Embryonic facial prominence (tissue), 1 donor: ENCODE results near the gene C11orf97.
"Not testable (repeated sequence)": the region's sequence is repeated elsewhere in the genome, so short reads cannot be mapped to it uniquely, and the experiment has no call there.

Source experiments
- DNase-seq: peaks from one replicate; pipeline ENCODE4 v3.0.0-alpha.2; 2016; ENCODE audit errors: extremely low spot score

C11orf97 gene

GRCh38 chr11:94557992-94558391, 45.7 kb downstream of the C11orf97 start:
- no peak for DNase-seq

GRCh38 chr11:94558468-94558867, 46.2 kb downstream of the C11orf97 start:
- no peak for DNase-seq

- DNase-seq = no peak
Observed at GRCh38 chr11:94558932-94559331, 46.7 kb downstream of the C11orf97 start.

- no peak for DNase-seq
Observed at GRCh38 chr11:94559361-94559760, 47.1 kb downstream of the C11orf97 start.

GRCh38 chr11:94560834-94561233, 48.6 kb downstream of the C11orf97 start:
- DNase-seq = no peak

GRCh38 chr11:94563176-94563847, 51.1 kb downstream of the C11orf97 start:
- no peak for DNase-seq

- DNase-seq = no peak
Observed at GRCh38 chr11:94563848-94564467, 51.7 kb downstream of the C11orf97 start.

- no peak for DNase-seq
Observed at GRCh38 chr11:94567181-94567670, 55.0 kb downstream of the C11orf97 start, which contains the start of gene PIWIL4. Gene PIWIL4 (plus strand): TSS chr11:94567368. CDS start chr11:94567519, 151 bp downstream.

GRCh38 chr11:94568200-94568599, 55.9 kb downstream of the C11orf97 start:
- no peak for DNase-seq

- DNase-seq = no peak
Observed at GRCh38 chr11:94568717-94569116, 56.5 kb downstream of the C11orf97 start.

GRCh38 chr11:94572975-94573374, 60.7 kb downstream of the C11orf97 start:
- DNase-seq = not testable (repeated sequence)

GRCh38 chr11:94574193-94574961, 62.1 kb downstream of the C11orf97 start:
- no peak for DNase-seq

- DNase-seq = no peak
Observed at GRCh38 chr11:94576306-94576705, 64.0 kb downstream of the C11orf97 start.

- DNase-seq = no peak
Observed at GRCh38 chr11:94577841-94578240, 65.6 kb downstream of the C11orf97 start.
